Measurements from ENCODE around the gene ARL2BP. TPM values are rescaled to one million over a fixed set of nuclear protein-coding genes. Genes with fewer than 3 reads are reported as not detected.

Gene ARL2BP
- total and polyA plus RNA-seq, 2 of the 13 experiments (the other 11 are each of a cell fraction or from before 2014, with no cell fraction given): 64.3 to 67.6 TPM

- no peak; the same call in 1 of the 2 replicates for TF ChIP-seq MLX (CRISPR knock-in tag; IDR thresholded peaks at IDR 0.05)
- no peak for TF ChIP-seq ZNF512B (CRISPR knock-in tag; IDR thresholded peaks at IDR 0.05; ENCODE audit: borderline replicate concordance)
- TF ChIP-seq ZNF256 (CRISPR knock-in tag; conservative IDR thresholded peaks at IDR 0.05): peak; percentile 76; the same call in 1 of the 2 replicates
- peak; percentile 88; the same call in 1 of the 2 replicates for TF ChIP-seq ZNF510 (CRISPR knock-in tag; IDR thresholded peaks at IDR 0.05; ENCODE audit: low read depth)
- peak; percentile 77 for TF ChIP-seq GATAD1 (CRISPR knock-in tag; IDR thresholded peaks at IDR 0.05)
- TF ChIP-seq XBP1 (CRISPR knock-in tag; IDR thresholded peaks at IDR 0.05): peak; percentile 56; the same call in 1 of the 2 replicates
- TF ChIP-seq ZNF343 (CRISPR knock-in tag; IDR thresholded peaks at IDR 0.05): peak; percentile 77
- peak; percentile 0; the same call in 1 of the 2 replicates for TF ChIP-seq ZBTB20 (CRISPR knock-in tag; IDR thresholded peaks at IDR 0.05; ENCODE audit: borderline replicate concordance, low read depth)
- peak; percentile 69 for TF ChIP-seq GPN1 (CRISPR knock-in tag; IDR thresholded peaks at IDR 0.05; ENCODE audit: borderline replicate concordance)
- peak; percentile 45; the same call in 1 of the 2 replicates for TF ChIP-seq MIER3 (CRISPR knock-in tag; IDR thresholded peaks at IDR 0.05; ENCODE audit: borderline replicate concordance)
- TF ChIP-seq GFI1 (CRISPR knock-in tag; IDR thresholded peaks at IDR 0.05; ENCODE audit: borderline replicate concordance): peak; percentile 86; the same call in 1 of the 2 replicates
- no peak; the same call in 1 of the 2 replicates for TF ChIP-seq HDAC2 (CRISPR knock-in tag; IDR thresholded peaks at IDR 0.05)
- peak; percentile 99 for TF ChIP-seq KDM2A (CRISPR knock-in tag; IDR thresholded peaks at IDR 0.05; ENCODE audit: borderline replicate concordance, low read depth)
- peak; percentile 86 for TF ChIP-seq TAF1 (CRISPR knock-in tag; IDR thresholded peaks at IDR 0.05)
- peak; percentile 91 for TF ChIP-seq ZBTB14 (CRISPR knock-in tag; IDR thresholded peaks at IDR 0.05)
- TF ChIP-seq ZNF687 (CRISPR knock-in tag; IDR thresholded peaks at IDR 0.05): peak; percentile 99
- TF ChIP-seq ZMAT5 (CRISPR knock-in tag; IDR thresholded peaks at IDR 0.05; ENCODE audit: borderline replicate concordance, low read depth): no peak
Measured at GRCh38 chr16:57244767-57245471, at the start of gene ARL2BP (continued).
